Fibroblast of villous mesenchyme (primary cell): Measurements from ENCODE around the gene ZBED2. TPM values are rescaled to one million over a fixed set of nuclear protein-coding genes. Genes with fewer than 3 reads are reported as not detected.

Source experiments
- DNase-seq: peaks from one replicate; pipeline ENCODE4 v3.0.0-alpha.2; 2010; ENCODE audit warnings: low read depth
- H3K4me3 ChIP-seq: 2 replicates; pipeline ENCODE4 v1.5.1; 2011; ENCODE audit warnings: low read depth, mild to moderate bottlenecking, low read length
- total RNA-seq: library from RNA; depleted of rRNA; stranded (reverse); fragments of >200 nt; gene quantifications from 2 replicates; pipeline ENCODE4 v1.2.3, GENCODE V29; 2012
- TF ChIP-seq, protein P1 (sequence below): IDR thresholded peaks from 2 replicates; pipeline ENCODE4 v1.5.1; 2012; ENCODE audit warnings: low read depth, mild to moderate bottlenecking, low read length; ENCODE audit not compliant: insufficient read depth

The ZBED2 gene
- total RNA-seq, 1 donor: not detected

DNA sequence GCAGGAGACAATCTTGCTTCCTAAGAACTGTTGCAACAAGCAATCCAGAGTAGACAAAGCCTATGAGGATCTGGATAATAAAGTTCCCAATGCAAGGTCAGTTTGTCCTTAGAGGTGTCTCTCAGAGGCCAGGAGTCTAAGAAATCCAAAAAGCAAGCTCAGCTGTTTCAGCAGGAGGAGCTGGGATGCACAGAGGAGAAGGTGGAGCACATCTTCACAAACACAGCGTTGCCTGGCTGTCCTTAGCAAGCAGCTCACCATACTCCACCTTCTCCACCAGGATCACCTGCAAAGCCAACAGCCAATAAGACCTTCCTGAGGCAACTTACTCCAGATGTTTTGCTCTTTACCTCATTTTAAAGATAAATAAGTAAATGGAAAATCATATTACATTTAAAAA, 365 bp downstream of the ZBED2 start:
- no peak for DNase-seq
- TF ChIP-seq, protein P1, sequence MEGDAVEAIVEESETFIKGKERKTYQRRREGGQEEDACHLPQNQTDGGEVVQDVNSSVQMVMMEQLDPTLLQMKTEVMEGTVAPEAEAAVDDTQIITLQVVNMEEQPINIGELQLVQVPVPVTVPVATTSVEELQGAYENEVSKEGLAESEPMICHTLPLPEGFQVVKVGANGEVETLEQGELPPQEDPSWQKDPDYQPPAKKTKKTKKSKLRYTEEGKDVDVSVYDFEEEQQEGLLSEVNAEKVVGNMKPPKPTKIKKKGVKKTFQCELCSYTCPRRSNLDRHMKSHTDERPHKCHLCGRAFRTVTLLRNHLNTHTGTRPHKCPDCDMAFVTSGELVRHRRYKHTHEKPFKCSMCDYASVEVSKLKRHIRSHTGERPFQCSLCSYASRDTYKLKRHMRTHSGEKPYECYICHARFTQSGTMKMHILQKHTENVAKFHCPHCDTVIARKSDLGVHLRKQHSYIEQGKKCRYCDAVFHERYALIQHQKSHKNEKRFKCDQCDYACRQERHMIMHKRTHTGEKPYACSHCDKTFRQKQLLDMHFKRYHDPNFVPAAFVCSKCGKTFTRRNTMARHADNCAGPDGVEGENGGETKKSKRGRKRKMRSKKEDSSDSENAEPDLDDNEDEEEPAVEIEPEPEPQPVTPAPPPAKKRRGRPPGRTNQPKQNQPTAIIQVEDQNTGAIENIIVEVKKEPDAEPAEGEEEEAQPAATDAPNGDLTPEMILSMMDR: no peak
- H3K4me3 ChIP-seq: no peak overlapping the region

DNA sequence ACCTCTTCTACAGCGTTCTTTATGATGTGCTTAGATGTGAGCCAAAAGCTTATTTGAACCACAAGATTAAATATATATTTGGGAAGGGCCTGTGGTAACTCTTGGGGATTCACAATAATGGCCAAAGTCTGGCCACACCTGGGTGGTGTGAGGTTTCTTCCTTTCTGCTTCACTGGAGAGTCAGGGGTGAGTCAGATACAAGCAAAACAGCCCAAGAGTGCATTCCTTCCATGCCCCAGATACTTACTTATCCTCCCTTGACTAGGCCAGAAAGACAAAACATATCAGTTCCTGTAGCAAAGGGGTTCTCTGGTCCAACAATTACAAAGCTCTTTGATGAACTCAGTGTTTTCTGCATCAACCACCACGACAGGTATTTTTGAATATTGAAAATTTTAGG, 941 bp downstream of the ZBED2 start:
- TF ChIP-seq, protein P1: no peak
- peak; percentile 29 for DNase-seq
- no peak overlapping the region for H3K4me3 ChIP-seq

DNA sequence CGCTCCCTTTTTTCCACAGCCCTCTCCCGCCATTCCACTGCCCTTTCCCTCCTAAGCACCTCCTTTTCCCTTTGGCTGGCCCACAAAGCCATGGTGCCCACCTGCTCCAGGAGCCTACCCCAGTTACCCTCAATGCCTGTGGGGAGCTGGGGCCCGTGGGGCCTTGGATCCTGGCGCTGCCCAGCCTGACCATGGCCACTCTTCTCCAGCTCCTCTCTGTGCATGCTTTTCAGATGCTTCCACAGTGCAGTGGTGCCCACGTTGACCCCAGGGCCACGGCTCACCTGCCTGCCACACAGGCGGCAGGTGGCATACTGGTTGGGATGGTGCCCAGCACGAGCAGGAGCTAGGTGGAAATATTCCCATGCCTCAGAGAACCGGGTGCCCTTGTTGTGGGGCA, 1.5 kb downstream of the ZBED2 start:
- no peak for DNase-seq
- H3K4me3 ChIP-seq: no peak overlapping the region
- TF ChIP-seq, protein P1: no peak

DNA sequence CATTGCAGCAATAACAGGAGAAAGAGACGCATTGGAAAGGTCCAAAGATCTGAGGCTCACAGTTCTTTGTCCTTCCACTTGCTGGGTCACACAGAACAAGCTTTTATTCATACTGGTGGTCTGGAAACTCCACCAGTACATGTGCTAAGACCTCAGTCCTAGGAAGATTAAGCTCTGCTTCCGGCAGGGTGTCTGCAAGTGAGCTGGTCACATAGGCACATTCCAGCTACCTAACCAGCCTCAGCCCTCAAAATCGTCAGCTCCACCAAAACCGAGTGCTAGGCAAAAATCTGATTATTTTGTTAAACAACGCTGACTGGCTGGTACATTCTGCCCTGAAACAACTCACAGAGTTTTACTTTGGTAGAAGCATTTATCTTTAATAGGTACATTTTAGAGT, 2.2 kb downstream of the ZBED2 start:
- no peak for DNase-seq
- TF ChIP-seq, protein P1: no peak

DNA sequence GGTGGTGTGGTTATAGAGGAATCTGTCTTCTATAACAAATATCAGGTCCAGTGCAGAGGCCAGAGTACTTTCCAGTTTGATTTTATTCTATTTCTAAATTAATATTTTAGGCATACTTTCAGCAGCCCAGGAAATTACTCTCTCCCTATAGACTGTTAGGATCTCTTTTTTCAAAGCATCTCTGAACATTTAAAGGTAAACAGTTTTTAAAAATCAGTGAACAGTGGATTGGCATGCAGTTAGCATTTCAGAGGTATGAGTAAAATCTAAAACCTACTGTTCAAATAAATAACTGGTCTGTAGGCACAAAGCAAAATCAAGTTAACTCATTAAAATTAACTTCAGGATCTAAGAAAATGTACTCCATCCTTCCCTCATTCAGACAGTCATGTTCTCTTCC, 3.0 kb downstream of the ZBED2 start:
- DNase-seq: no peak
- H3K4me3 ChIP-seq: no peak overlapping the region
- TF ChIP-seq, protein P1: no peak

More for the DNA sequence above, 2.2 kb downstream of the ZBED2 start:
- no peak overlapping the region for H3K4me3 ChIP-seq

DNA sequence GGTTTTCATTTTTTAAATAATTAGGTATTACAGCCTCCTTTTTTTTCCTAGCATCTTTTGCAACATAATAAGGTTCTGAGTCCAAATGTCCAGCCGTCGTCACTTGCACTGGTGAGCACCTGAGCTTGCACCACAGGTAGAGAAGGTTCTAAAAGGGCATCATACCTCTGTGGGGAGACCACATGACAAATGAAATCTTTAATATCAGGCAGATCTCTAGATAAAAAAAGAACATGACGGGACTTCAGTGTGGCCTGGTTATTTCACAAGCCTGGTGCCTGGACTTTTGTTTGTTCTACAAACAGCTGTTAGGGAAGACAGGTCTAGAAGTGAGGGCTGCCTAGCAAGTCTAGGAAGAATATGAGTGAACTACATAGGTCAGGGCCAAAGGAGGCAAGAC, 3.6 kb downstream of the ZBED2 start:
- TF ChIP-seq, protein P1: no peak

DNA sequence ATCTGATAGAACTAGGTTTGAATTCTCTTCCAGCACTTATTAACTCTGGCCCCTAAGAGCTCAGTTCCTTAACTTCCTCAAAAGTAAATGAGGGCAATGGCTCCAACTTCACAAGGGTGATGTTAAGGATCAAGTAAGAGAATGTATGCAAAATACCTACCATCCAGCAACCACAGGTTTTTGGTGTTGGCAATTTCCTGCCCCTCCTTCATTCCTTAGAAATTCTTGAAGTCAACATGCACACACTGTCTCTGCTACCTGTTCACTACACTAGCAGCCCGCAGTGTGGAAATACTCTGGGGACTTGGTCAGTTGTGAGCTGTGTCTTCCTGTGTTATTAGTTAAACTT, 5.0 kb downstream of the ZBED2 start:
- no peak overlapping the region for H3K4me3 ChIP-seq
- DNase-seq: no peak
- TF ChIP-seq, protein P1: no peak

More for the DNA sequence above, 3.6 kb downstream of the ZBED2 start:
- no peak overlapping the region for H3K4me3 ChIP-seq
- peak; percentile 22 for DNase-seq
